ENCODE data around the gene C2orf78.
"Not testable (repeated sequence)": the region's sequence is repeated elsewhere in the genome, so short reads cannot be mapped to it uniquely, and the experiment has no call there.

GRCh38 chr2:73783883-73784282 lies at the start of gene C2orf78:
- not testable (repeated sequence) for TF ChIP-seq POLR2A, POLR2AphosphoS5, SPI1 (IDR thresholded peaks at IDR 0.05; ENCODE audit: low read depth, low read length)

All from GM12891 (cell line).